ENCODE results near the gene FHL3. TPM values are rescaled to one million over a fixed set of nuclear protein-coding genes. Genes with fewer than 3 reads are reported as not detected.

FHL3 gene
- total RNA-seq, 4 donors from 2014 or later = 7.5 to 13.8 (median 10.4) TPM

DNA sequence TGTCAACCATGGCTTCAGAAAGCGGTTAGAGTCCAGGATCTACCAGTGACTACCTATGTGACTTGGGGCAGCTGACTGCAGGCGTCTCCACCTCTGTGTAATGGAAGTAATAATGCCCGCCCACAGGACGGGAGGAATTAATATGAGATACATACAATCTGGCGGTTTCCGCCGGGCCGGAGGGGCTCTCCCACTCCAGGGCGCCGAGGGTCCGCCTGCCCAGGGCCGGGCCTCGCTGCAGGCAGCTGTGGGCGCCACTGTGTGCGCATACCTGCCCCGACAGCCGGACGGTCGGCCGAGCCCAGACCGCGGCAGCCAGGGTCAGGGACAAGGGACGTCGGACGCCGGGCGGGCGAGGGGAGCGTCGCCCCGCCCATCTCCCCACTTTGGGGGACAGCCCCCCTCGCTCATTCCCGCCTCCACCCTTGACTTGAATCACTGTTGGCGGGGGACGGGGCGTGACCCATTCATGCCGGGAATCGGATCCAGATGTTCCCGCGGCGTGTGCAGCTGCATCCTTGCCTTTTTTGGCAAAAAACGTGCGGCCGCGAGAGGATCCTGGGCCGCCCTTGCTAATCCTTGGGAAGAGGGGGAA, 9.5 kb downstream of the FHL3 start:
- peak overlapping the region; percentile 39 to 64 (median 58) for H3K27ac ChIP-seq
- no peaks in the 10 kb centered on the region for H3K36me3 ChIP-seq
- TF ChIP-seq, protein P1, sequence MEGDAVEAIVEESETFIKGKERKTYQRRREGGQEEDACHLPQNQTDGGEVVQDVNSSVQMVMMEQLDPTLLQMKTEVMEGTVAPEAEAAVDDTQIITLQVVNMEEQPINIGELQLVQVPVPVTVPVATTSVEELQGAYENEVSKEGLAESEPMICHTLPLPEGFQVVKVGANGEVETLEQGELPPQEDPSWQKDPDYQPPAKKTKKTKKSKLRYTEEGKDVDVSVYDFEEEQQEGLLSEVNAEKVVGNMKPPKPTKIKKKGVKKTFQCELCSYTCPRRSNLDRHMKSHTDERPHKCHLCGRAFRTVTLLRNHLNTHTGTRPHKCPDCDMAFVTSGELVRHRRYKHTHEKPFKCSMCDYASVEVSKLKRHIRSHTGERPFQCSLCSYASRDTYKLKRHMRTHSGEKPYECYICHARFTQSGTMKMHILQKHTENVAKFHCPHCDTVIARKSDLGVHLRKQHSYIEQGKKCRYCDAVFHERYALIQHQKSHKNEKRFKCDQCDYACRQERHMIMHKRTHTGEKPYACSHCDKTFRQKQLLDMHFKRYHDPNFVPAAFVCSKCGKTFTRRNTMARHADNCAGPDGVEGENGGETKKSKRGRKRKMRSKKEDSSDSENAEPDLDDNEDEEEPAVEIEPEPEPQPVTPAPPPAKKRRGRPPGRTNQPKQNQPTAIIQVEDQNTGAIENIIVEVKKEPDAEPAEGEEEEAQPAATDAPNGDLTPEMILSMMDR (IDR thresholded peaks at IDR 0.05) = no peak
- TF ChIP-seq POLR2A (IDR thresholded peaks at IDR 0.05) = peak in 1 of 2 donors; percentile 41
- peaks cover 12 to 41% of the 10 kb centered on the region in 2 donors for H3K4me1 ChIP-seq
- peak overlapping the region in 2 of 3 donors; percentile 20 to 42 for H3K4me3 ChIP-seq (replicated peaks in 1 of 3)
- no peaks in the 10 kb centered on the region for H3K27me3 ChIP-seq
- WGBS, 2 donors = 7 to 10% methylated on average over 13 to 28 of the region's 46 CpGs
- intact Hi-C loops (cut with DNase I) = no loop called here
- H3K9me3 ChIP-seq = no peaks in the 10 kb centered on the region
- peak; percentile 23 to 57 for DNase-seq

DNA sequence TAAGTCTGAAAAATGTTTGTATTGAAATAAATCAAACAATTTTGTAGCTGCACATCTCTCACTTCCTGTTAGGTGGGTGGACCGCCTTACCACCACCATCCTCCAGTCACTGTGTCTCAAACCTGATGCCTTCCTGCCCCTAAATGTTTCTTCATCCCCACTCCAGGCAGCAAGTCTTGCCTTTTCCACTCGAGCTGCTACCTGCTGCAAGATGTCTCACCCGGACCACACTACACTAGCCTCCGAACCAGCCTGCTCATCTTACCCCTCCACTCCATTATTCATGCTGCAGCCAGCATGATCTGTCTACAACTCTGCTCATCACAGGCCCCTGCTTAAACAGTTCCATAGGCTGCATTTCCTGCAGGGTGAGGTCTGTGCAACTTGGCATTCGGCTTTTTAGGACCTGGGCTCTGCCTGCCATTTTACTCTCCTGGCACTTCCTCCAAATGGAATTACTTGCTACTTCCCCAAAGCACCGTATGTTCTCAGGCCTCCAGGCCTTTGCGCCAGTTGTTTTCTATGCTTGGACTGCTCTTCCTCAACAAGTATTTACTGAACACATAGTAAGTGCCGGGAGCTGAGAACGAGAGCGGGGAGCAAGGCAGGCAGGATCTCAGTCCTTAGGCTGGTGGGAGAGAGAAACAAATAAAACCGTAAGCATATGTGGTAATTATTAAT, 10.3 kb downstream of the FHL3 start:
- DNase-seq = no peak
- no peak overlapping the region for H3K4me3 ChIP-seq (replicated peaks in 1 of 3)
- no peak overlapping the region for H3K27ac ChIP-seq
- peaks cover 12 to 33% of the 10 kb centered on the region in 2 donors for H3K4me1 ChIP-seq
- intact Hi-C loops (cut with DNase I) = no loop called here
- TF ChIP-seq, protein P1 (IDR thresholded peaks at IDR 0.05) = no peak
- TF ChIP-seq POLR2A (IDR thresholded peaks at IDR 0.05) = no peak
- 75 to 86% methylated on average over 11 of the region's 11 CpGs for WGBS, 2 donors
- no peaks in the 10 kb centered on the region for H3K9me3 ChIP-seq
- H3K27me3 ChIP-seq = no peaks in the 10 kb centered on the region
- H3K36me3 ChIP-seq = no peaks in the 10 kb centered on the region

DNA sequence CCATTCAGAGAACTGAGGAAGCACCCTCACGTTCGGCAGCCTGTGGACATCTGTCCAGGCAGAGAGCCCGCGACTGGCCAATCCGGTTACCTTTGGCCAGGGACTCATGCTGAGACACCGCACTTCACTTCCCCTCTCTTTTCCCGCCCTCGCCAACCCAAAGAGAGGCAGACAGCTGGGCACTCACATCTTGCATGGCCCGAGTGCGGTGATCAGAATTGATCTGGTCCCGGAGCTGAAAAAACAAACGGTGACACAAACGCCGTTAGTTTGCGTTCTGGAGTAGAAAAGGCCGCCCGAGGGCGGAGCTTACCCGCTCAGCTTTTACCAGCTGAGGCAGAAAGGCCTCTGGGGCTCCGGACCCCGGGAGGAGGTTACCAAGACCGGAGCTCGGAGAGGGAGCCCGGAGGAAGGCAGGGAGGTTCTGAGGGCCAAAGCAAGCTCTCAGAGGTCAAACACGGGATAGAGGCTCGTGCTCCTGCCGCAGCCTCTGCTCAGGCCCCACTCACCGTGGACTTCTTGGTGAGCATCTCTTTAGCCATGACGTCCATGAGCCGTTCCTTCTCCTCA, 15.9 kb downstream of the FHL3 start:
- TF ChIP-seq, protein P1 (IDR thresholded peaks at IDR 0.05) = no peak
- TF ChIP-seq POLR2A (IDR thresholded peaks at IDR 0.05) = no peak
- H3K36me3 ChIP-seq = peaks cover 28 to 31% of the 10 kb centered on the region in 2 donors
- DNase-seq = peak in 1 of 2 donors; percentile 40
- H3K27ac ChIP-seq = peak overlapping the region; percentile 35 to 40 (median 36)
- H3K9me3 ChIP-seq = no peaks in the 10 kb centered on the region
- no peaks in the 10 kb centered on the region for H3K27me3 ChIP-seq
- peaks cover 6 to 11% of the 10 kb centered on the region in 2 donors for H3K4me1 ChIP-seq
- peak overlapping the region; percentile 54 to 80 (median 58) for H3K4me3 ChIP-seq (replicated peaks in 1 of 3)
- intact Hi-C loops (cut with DNase I) = no loop called here
- 0 to 1% methylated on average over 12 to 30 of the region's 30 CpGs for WGBS, 2 donors

DNA sequence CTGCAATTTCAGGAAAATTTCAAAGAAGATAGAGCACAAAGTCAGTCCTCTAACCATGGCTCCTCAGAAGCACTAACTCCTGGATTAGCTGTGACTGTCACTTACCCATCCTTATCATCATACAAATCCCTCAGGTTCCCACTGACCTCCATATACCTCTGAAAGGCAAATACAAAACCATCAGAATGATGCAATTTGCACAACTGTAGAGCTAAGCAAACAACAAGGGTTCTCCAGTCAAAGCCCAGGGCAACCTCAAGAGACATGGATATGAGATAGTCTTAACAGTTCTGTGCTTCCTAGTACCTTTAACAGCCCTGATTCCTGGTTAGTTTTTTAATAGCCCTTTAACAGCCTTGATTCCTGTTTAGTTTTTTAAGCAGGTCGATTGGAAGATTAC, 17.6 kb downstream of the FHL3 start:
- no peaks in the 10 kb centered on the region for H3K27me3 ChIP-seq
- intact Hi-C loops (cut with DNase I) = no loop called here
- no peak overlapping the region for H3K4me3 ChIP-seq (replicated peaks in 1 of 3)
- no peak overlapping the region for H3K27ac ChIP-seq
- TF ChIP-seq, protein P1 (IDR thresholded peaks at IDR 0.05) = no peak
- no peak for TF ChIP-seq POLR2A (IDR thresholded peaks at IDR 0.05)
- peaks cover 6 to 11% of the 10 kb centered on the region in 2 donors for H3K4me1 ChIP-seq
- 41 to 50% methylated on average over 1 of the region's 1 CpG for WGBS, 2 donors
- no peak for DNase-seq
- H3K36me3 ChIP-seq = peaks cover 39 to 47% of the 10 kb centered on the region in 2 donors
- no peaks in the 10 kb centered on the region for H3K9me3 ChIP-seq

DNA sequence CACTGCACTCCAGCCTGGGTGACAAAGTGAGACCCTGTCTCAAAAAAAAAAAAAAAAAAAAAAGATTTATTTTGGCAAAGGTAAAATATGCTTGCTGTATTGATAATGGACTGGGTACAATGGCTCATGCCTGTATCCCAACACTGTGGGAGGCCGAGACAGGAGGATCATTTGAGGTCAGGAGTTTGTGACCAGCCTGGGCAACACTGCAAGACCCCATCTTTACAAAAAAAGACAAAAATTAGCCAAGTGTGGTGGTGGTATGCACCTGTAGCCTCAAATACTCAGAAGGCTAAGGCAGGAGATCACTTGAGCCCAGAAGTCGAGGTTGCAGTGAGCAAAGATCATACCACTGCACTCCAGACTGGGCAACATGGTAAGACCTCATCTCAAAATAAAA, 21.8 kb downstream of the FHL3 start:
- 94% methylated on average over 2 of the region's 2 CpGs for WGBS, 2 donors
- Histone ChIP-seq H3K4me1 (peaks cover under 1 to 4% of the 10 kb centered on the region in 2 donors), H3K9me3 (no peaks in the 10 kb centered on the region), H3K36me3 (peaks cover 75 to 84% of the 10 kb centered on the region in 2 donors), H3K27me3 (no peaks in the 10 kb centered on the region), H3K27ac (no peak overlapping the region), H3K4me3 (replicated peaks in 1 of 3) (no peak overlapping the region)
- no peak for DNase-seq
- intact Hi-C loops (cut with DNase I) = no loop called here
- TF ChIP-seq POLR2A (IDR thresholded peaks at IDR 0.05) = no peak
- TF ChIP-seq, protein P1 (IDR thresholded peaks at IDR 0.05) = no peak
